HL-60 (cell line): Measurements from ENCODE around the gene FGD3.
A peak's percentile ranks its signal among the peaks of the same experiment; 100 is the strongest.

Source experiments
- CTCF ChIP-seq: IDR thresholded peaks from one replicate; pipeline ENCODE4 v1.5.1; 2011; ENCODE audit warnings: low read length, control low read depth, inconsistent platforms; ENCODE audit not compliant: insufficient read depth
- GABPA ChIP-seq: IDR thresholded peaks from 2 replicates; pipeline ENCODE4 v1.6.1; 2012; ENCODE audit warnings: low read depth
- POLR2AphosphoS5 ChIP-seq: IDR thresholded peaks from 2 replicates; pipeline ENCODE4 v1.6.1; 2012; ENCODE audit warnings: low read depth
- REST ChIP-seq: IDR thresholded peaks from 2 replicates; pipeline ENCODE4 v1.6.1; 2012; ENCODE audit warnings: low read depth; ENCODE audit not compliant: insufficient replicate concordance
- SPI1 ChIP-seq: IDR thresholded peaks from 2 replicates; pipeline ENCODE4 v1.6.1; 2012; ENCODE audit warnings: low read depth, mild to moderate bottlenecking, borderline replicate concordance

GRCh38 chr9:93045521-93045920, 98.2 kb downstream of the FGD3 start:
- no peak for TF ChIP-seq CTCF
- TF ChIP-seq GABPA: no peak
- no peak for TF ChIP-seq REST
- TF ChIP-seq POLR2AphosphoS5: no peak
- TF ChIP-seq SPI1: peak; percentile 78
